ENCODE measurements around the gene PKP4.

DNA sequence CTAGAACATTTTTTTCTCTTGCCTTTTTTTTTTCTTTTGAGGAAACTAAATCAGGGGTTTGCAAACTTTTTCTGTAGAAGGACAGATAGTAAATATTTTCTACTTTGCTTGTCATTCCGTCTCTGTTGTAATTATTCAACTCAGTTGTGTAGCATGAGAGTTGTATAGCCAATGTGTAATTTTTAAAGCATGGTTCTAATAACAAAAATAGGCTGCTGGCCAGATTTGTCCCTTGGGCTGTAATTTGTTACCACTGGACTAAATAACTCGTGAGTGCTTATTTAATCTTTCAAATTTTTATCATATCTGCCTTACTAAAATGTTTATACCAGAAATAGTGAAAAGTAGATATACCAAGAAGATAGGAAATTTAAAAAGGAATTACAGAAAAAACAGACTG is 43.2 kb upstream of the PKP4 start:
- TF ChIP-seq POLR2AphosphoS5 (IDR thresholded peaks at IDR 0.05; ENCODE audit: low read depth, low read length), result no peak
- TF ChIP-seq, protein P1, sequence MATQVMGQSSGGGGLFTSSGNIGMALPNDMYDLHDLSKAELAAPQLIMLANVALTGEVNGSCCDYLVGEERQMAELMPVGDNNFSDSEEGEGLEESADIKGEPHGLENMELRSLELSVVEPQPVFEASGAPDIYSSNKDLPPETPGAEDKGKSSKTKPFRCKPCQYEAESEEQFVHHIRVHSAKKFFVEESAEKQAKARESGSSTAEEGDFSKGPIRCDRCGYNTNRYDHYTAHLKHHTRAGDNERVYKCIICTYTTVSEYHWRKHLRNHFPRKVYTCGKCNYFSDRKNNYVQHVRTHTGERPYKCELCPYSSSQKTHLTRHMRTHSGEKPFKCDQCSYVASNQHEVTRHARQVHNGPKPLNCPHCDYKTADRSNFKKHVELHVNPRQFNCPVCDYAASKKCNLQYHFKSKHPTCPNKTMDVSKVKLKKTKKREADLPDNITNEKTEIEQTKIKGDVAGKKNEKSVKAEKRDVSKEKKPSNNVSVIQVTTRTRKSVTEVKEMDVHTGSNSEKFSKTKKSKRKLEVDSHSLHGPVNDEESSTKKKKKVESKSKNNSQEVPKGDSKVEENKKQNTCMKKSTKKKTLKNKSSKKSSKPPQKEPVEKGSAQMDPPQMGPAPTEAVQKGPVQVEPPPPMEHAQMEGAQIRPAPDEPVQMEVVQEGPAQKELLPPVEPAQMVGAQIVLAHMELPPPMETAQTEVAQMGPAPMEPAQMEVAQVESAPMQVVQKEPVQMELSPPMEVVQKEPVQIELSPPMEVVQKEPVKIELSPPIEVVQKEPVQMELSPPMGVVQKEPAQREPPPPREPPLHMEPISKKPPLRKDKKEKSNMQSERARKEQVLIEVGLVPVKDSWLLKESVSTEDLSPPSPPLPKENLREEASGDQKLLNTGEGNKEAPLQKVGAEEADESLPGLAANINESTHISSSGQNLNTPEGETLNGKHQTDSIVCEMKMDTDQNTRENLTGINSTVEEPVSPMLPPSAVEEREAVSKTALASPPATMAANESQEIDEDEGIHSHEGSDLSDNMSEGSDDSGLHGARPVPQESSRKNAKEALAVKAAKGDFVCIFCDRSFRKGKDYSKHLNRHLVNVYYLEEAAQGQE (IDR thresholded peaks at IDR 0.05; ENCODE audit: insufficient read depth in 1 of 2, low read depth in 2 of 2, low read length in 2 of 2), result no peak
